IMR-90 (cell line): ENCODE data around the gene EPSTI1. TPM values are rescaled to one million over a fixed set of nuclear protein-coding genes. Genes with fewer than 3 reads are reported as not detected.
A peak's percentile ranks its signal among the peaks of the same experiment; 100 is the strongest.

Experiments
- ATAC-seq: fragments of 200-7000 bp; cut with Tn5 transposase; 2 replicates; pipeline ENCODE4 v1.9.1; 2020; ENCODE audit warnings: low read depth, mild to moderate bottlenecking, moderate library complexity
- BruUV-seq: library from RNA; stranded (reverse); fragments of 400-500 nt; replicated peaks from 2 replicates; lab custom pipeline; 2021; lab: Mats Ljungman, UMichigan
- CTCF ChIA-PET: fragments of 300-600 bp; formaldehyde crosslinking; extraction: SDS; loops from one replicate; lab custom pipeline; 2021; ENCODE audit warnings: antibody characterized with exemption; lab: Yijun Ruan, JAX
- POLR2A ChIA-PET: fragments of 300-600 bp; sonication (Branson Sonifier 250); formaldehyde crosslinking; loops from one replicate; lab custom pipeline; 2022; ENCODE audit warnings: antibody characterized with exemption; ENCODE audit not compliant: unreplicated experiment; lab: Charles Lee
- DNase-seq: peaks from one replicate; pipeline ENCODE4 v3.0.0; 2013
- H2AFZ ChIP-seq: replicated peaks from 2 replicates; pipeline ENCODE3; 2013; ENCODE audit warnings: low read length, mild to moderate bottlenecking; ENCODE audit not compliant: poor library complexity
- H2AK5ac ChIP-seq: 2 replicates; pipeline ENCODE4 v1.6.1; 2013; ENCODE audit warnings: low read depth, low read length, inconsistent platforms
- H2AK9ac ChIP-seq: replicated peaks from 2 replicates; pipeline ENCODE3; 2013; ENCODE audit warnings: mild to moderate bottlenecking, low read depth, low read length, moderate library complexity; ENCODE audit not compliant: poor library complexity
- H2BK120ac ChIP-seq: 2 replicates; pipeline ENCODE4 v1.6.1; 2013; ENCODE audit warnings: low read depth, low read length, inconsistent platforms
- H2BK15ac ChIP-seq: 3 replicates; pipeline ENCODE4 v1.6.1; 2013; ENCODE audit warnings: low read depth, low read length, inconsistent platforms
- H2BK20ac ChIP-seq: 2 replicates; pipeline ENCODE4 v1.6.1; 2013; ENCODE audit warnings: low read depth, mild to moderate bottlenecking, inconsistent platforms, low read length, moderate library complexity
- H2BK5ac ChIP-seq: 2 replicates; pipeline ENCODE4 v1.6.1; 2013; ENCODE audit warnings: mild to moderate bottlenecking, low read depth, low read length, inconsistent platforms; ENCODE audit not compliant: poor library complexity, severe bottlenecking
- H3K14ac ChIP-seq: replicated peaks from 2 replicates; pipeline ENCODE4 v1.6.1; 2013; ENCODE audit warnings: low read depth, low read length, inconsistent platforms
- H3K18ac ChIP-seq: 2 replicates; pipeline ENCODE4 v1.6.1; 2013; ENCODE audit warnings: low read depth, low read length, control low read depth
- H3K23ac ChIP-seq: 2 replicates; pipeline ENCODE4 v1.6.1; 2013; ENCODE audit warnings: low read depth, low read length, inconsistent platforms
- H3K27ac ChIP-seq: 2 replicates; pipeline ENCODE4 v1.5.1; 2013; ENCODE audit warnings: mild to moderate bottlenecking, control low read depth, low read length; ENCODE audit not compliant: insufficient read depth
- H3K27me3 ChIP-seq: 2 replicates; pipeline ENCODE4 v1.6.1; 2013; ENCODE audit warnings: low read length; ENCODE audit not compliant: control insufficient read depth, insufficient read depth
- H3K36me3 ChIP-seq: 2 replicates; pipeline ENCODE4 v1.6.1; 2013; ENCODE audit warnings: low read length, mixed read lengths; ENCODE audit not compliant: control insufficient read depth, insufficient read depth
- H3K4ac ChIP-seq: 2 replicates; pipeline ENCODE4 v1.6.1; 2013; ENCODE audit warnings: low read depth, low read length, inconsistent platforms
- H3K4me1 ChIP-seq: 2 replicates; pipeline ENCODE4 v1.6.1; 2013; ENCODE audit warnings: low read length, mixed read lengths; ENCODE audit not compliant: control insufficient read depth, insufficient read depth
- H3K4me2 ChIP-seq: 2 replicates; pipeline ENCODE4 v1.6.1; 2013; ENCODE audit warnings: low read depth, mild to moderate bottlenecking, control low read depth, low read length, moderate library complexity
- H3K4me3 ChIP-seq: 2 replicates; pipeline ENCODE4 v1.5.1; 2013; ENCODE audit warnings: low read depth, mild to moderate bottlenecking, control low read depth, low read length, moderate library complexity; ENCODE audit not compliant: insufficient read depth
- H3K56ac ChIP-seq: 2 replicates; pipeline ENCODE4 v1.6.1; 2013; ENCODE audit warnings: low read length, inconsistent platforms; ENCODE audit not compliant: insufficient read depth; ENCODE audit errors: extremely low read depth
- H3K79me1 ChIP-seq, 2 experiments: 2 replicates each; pipeline ENCODE4 v1.6.1; 2013; ENCODE audit warnings: low read length in 2 of 2, inconsistent platforms in 1 of 2, low read depth in 1 of 2
- H3K9ac ChIP-seq: 2 replicates; pipeline ENCODE4 v1.6.1; 2013; ENCODE audit warnings: low read depth, low read length, control low read depth
- H3K9me1 ChIP-seq: 2 replicates; pipeline ENCODE4 v1.6.1; 2013; ENCODE audit warnings: low read length, inconsistent platforms; ENCODE audit not compliant: insufficient read depth
- H3K9me3 ChIP-seq: 2 replicates; pipeline ENCODE4 v1.6.1; 2013; ENCODE audit warnings: low read length; ENCODE audit not compliant: control insufficient read depth, insufficient read depth
- H4K20me1 ChIP-seq: 2 replicates; pipeline ENCODE4 v1.6.1; 2013; ENCODE audit warnings: low read length, inconsistent platforms; ENCODE audit not compliant: insufficient read depth
- H4K5ac ChIP-seq: 2 replicates; pipeline ENCODE4 v1.6.1; 2013; ENCODE audit warnings: mild to moderate bottlenecking, low read depth, low read length, control low read depth
- H4K8ac ChIP-seq, 2 experiments: 2 replicates each; pipeline ENCODE4 v1.6.1; 2013; ENCODE audit warnings: low read depth in 2 of 2, low read length in 2 of 2, control low read depth in 1 of 2, inconsistent platforms in 1 of 2
- H4K91ac ChIP-seq: 2 replicates; pipeline ENCODE4 v1.6.1; 2013; ENCODE audit warnings: low read depth, low read length, inconsistent platforms; ENCODE audit not compliant: insufficient read depth
- BHLHE40 ChIP-seq: fragments of 150-350 bp; IDR thresholded peaks from 2 replicates; pipeline ENCODE4 v1.6.1; 2016; ENCODE audit warnings: mild to moderate bottlenecking, low read depth, low read length
- CHD1 ChIP-seq: IDR thresholded peaks from 2 replicates; pipeline ENCODE4 v1.6.1; 2012; ENCODE audit warnings: low read depth, low read length, improper control_type of control experiment
- FOS ChIP-seq: fragments of 150-350 bp; IDR thresholded peaks from 2 replicates; pipeline ENCODE4 v1.6.1; 2016; ENCODE audit warnings: low read depth, low read length
- MAZ ChIP-seq: IDR thresholded peaks from 2 replicates; pipeline ENCODE4 v1.6.1; 2012; ENCODE audit warnings: low read depth, mild to moderate bottlenecking, low read length, improper control_type of control experiment, moderate library complexity, borderline replicate concordance
- MXI1 ChIP-seq: IDR thresholded peaks from 2 replicates; pipeline ENCODE4 v1.6.1; 2012; ENCODE audit warnings: low read depth, mild to moderate bottlenecking, low read length, moderate library complexity, borderline replicate concordance
- POLR2A ChIP-seq: IDR thresholded peaks from 2 replicates; pipeline ENCODE4 v1.6.1; 2012; ENCODE audit warnings: mild to moderate bottlenecking, low read depth, low read length
- RAD21 ChIP-seq: IDR thresholded peaks from 2 replicates; pipeline ENCODE4 v1.6.1; 2012; ENCODE audit warnings: low read length, improper control_type of control experiment
- RFX5 ChIP-seq: IDR thresholded peaks from 2 replicates; pipeline ENCODE4 v1.8.0; 2012; ENCODE audit warnings: low read depth, mild to moderate bottlenecking, low read length, moderate library complexity
- WGBS, 2 experiments: methylation state at CpG; one replicate each; pipeline versions ENCODE4 v1.1.5 to v1.1.7; 2013; ENCODE audit warnings: missing lambda C conversion rate in 2 of 2; ENCODE audit not compliant: insufficient read length in 1 of 2; ENCODE audit errors: extremely low coverage in 2 of 2; 5-methylcytosine and 5-hydroxymethylcytosine counted together
- dilution Hi-C: fragments of 300-500 bp; cut with HindIII; formaldehyde crosslinking; loops from one replicate; pipeline ENCODE4 v1.14.3; 2018; ENCODE audit warnings: low sequenced_read_pairs; ENCODE audit not compliant: unreplicated experiment
- in situ Hi-C: fragments of 300-500 bp; cut with MboI; formaldehyde crosslinking; loops from 3 replicates; pipeline ENCODE4 v1.14.3; 2019; ENCODE audit warnings: low sequenced_read_pairs, inconsistent platforms, mixed read lengths
- intact Hi-C: fragments of 100-400 bp; cut with micrococcal nuclease; formaldehyde crosslinking; loops from 2 replicates; pipeline ENCODE4 v1.10.0; 2022
- polyA plus RNA-seq, 3 experiments: library from polyadenylated mRNA; depleted of rRNA; stranded (reverse); fragments of >200 nt; gene quantifications; 2 replicates each; pipeline ENCODE4 v1.2.3, GENCODE V29; 2012; ENCODE audit warnings: low replicate concordance in 1 of 3
- total RNA-seq: library from RNA; depleted of rRNA; stranded (reverse); fragments of >200 nt; gene quantifications from 2 replicates; pipeline ENCODE4 v1.2.3, GENCODE V29; 2012
- TF ChIP-seq, protein P1 (sequence below): conservative IDR thresholded peaks from 2 replicates; pipeline ENCODE4 v1.5.1; 2012; ENCODE audit warnings: mild to moderate bottlenecking, low read depth, low read length, improper control_type of control experiment
- TF ChIP-seq, protein P2 (sequence below): fragments of 150-350 bp; IDR thresholded peaks from 2 replicates; pipeline ENCODE4 v1.6.1; 2016; ENCODE audit warnings: low read depth, mild to moderate bottlenecking, low read length, moderate library complexity, borderline replicate concordance

EPSTI1 gene
- total and polyA plus RNA-seq, 2 of the 4 experiments (the other 2 are of a cell fraction): 0.90 to 1.6 TPM

DNA sequence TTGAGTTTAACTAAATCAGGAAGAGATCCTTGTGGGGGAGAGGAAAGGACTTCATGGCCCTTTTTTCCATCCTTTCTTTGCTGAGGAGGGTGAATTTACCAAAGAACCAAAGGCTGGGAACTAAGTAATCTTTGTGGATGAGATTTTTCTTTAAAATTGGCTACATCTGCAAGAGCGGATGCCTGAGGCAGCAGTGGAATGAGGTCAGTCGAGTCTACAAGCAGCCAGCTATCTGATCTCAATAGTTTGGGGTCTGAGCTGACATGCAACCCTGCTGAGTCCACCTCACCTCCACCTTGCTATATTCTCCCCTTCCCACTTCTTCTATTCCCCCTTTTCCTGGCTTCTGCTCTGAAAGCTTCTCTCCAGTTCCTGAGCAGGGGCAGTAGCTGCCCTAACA, 27.8 kb upstream of the EPSTI1 start:
- DNase-seq: no peak
- TF ChIP-seq CHD1 (no peak), BHLHE40 (no peak), RFX5 (no peak), POLR2A (no peak), RAD21 (no peak), FOS (no peak), MXI1 (no peak), MAZ (no peak)
- TF ChIP-seq, protein P1, sequence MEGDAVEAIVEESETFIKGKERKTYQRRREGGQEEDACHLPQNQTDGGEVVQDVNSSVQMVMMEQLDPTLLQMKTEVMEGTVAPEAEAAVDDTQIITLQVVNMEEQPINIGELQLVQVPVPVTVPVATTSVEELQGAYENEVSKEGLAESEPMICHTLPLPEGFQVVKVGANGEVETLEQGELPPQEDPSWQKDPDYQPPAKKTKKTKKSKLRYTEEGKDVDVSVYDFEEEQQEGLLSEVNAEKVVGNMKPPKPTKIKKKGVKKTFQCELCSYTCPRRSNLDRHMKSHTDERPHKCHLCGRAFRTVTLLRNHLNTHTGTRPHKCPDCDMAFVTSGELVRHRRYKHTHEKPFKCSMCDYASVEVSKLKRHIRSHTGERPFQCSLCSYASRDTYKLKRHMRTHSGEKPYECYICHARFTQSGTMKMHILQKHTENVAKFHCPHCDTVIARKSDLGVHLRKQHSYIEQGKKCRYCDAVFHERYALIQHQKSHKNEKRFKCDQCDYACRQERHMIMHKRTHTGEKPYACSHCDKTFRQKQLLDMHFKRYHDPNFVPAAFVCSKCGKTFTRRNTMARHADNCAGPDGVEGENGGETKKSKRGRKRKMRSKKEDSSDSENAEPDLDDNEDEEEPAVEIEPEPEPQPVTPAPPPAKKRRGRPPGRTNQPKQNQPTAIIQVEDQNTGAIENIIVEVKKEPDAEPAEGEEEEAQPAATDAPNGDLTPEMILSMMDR: no peak
- TF ChIP-seq, protein P2, sequence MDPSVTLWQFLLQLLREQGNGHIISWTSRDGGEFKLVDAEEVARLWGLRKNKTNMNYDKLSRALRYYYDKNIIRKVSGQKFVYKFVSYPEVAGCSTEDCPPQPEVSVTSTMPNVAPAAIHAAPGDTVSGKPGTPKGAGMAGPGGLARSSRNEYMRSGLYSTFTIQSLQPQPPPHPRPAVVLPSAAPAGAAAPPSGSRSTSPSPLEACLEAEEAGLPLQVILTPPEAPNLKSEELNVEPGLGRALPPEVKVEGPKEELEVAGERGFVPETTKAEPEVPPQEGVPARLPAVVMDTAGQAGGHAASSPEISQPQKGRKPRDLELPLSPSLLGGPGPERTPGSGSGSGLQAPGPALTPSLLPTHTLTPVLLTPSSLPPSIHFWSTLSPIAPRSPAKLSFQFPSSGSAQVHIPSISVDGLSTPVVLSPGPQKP: no peak
- no peak for ATAC-seq

More for the DNA sequence above, 27.8 kb upstream of the EPSTI1 start:
- ChIA-PET CTCF (interaction anchor here (0.6 kb wide), 1 partner anchor 318 kb away, joined by 3 read pairs; no protein-coding TSS in a partner anchor), POLR2A (no interaction called here)
- in situ Hi-C loops: no loop called here
- H2AK5ac ChIP-seq: no peak overlapping the region
- H2AK9ac ChIP-seq: no peak overlapping the region
- BruUV-seq: no TSS peak
- no peak overlapping the region for H2BK20ac ChIP-seq
- peaks cover 7 to 18% of the 10 kb centered on the region in 2 experiments; a peak in 3 of 4 replicates for H3K79me1 ChIP-seq
- H3K4me3 ChIP-seq: no peak overlapping the region
- H3K9ac ChIP-seq: no peak overlapping the region
- H3K4ac ChIP-seq: no peak overlapping the region
- no peak overlapping the region for H2BK15ac ChIP-seq
- H4K5ac ChIP-seq: no peak overlapping the region
- H3K23ac ChIP-seq: no peak overlapping the region
- no peak overlapping the region for H2BK5ac ChIP-seq
- H3K9me1 ChIP-seq: no peaks in the 10 kb centered on the region
- no peak overlapping the region for H3K27ac ChIP-seq
- no peaks in the 10 kb centered on the region for H3K9me3 ChIP-seq
- dilution Hi-C loops: no loop called here
- no peak overlapping the region for H3K56ac ChIP-seq
- H3K4me2 ChIP-seq: no peak overlapping the region
- H3K14ac ChIP-seq: no peak overlapping the region
- no CpG with 5 or more reads among the region's 2 CpGs for WGBS, 2 experiments
- H3K4me1 ChIP-seq: peaks cover 3% of the 10 kb centered on the region
- H4K91ac ChIP-seq: no peak overlapping the region
- no peaks in the 10 kb centered on the region for H3K36me3 ChIP-seq
- no peak overlapping the region for H2BK120ac ChIP-seq
- no peaks in the 10 kb centered on the region for H4K20me1 ChIP-seq
- no peak overlapping the region for H3K18ac ChIP-seq
- H3K27me3 ChIP-seq: no peaks in the 10 kb centered on the region
- peak overlapping the region; percentile 13 for H2AFZ ChIP-seq
- intact Hi-C loops: loop anchor here (10.0 kb wide), 1 partner anchor 425 kb away; no protein-coding TSS in a partner anchor
- peak overlapping the region in 1 of 2 experiments; percentile 8; a peak in 1 of 4 replicates for H4K8ac ChIP-seq
